HEK293 (cell line): ENCODE data around the gene BRF1.

ENCODE experiments used
- BCL11B ChIP-seq: fragments of 450-650 bp; formaldehyde crosslinking; IDR thresholded peaks from 2 replicates; pipeline ENCODE4 v1.5.1; 2016; ENCODE audit warnings: low read depth, missing biosample characterization, missing genetic modification characterization
- CTCF ChIP-seq: fragments of 450-650 bp; formaldehyde crosslinking; IDR thresholded peaks from 2 replicates; pipeline ENCODE4 v1.5.1; 2016; ENCODE audit warnings: missing biosample characterization, missing genetic modification characterization
- GLIS1 ChIP-seq: fragments of 450-650 bp; formaldehyde crosslinking; IDR thresholded peaks from 2 replicates; pipeline ENCODE4 v1.5.1; 2016; ENCODE audit warnings: missing biosample characterization, missing genetic modification characterization
- GLIS2 ChIP-seq: fragments of 450-650 bp; formaldehyde crosslinking; IDR thresholded peaks from 2 replicates; pipeline ENCODE4 v1.5.1; 2016; ENCODE audit warnings: missing biosample characterization, missing genetic modification characterization
- KLF1 ChIP-seq: fragments of 450-650 bp; formaldehyde crosslinking; IDR thresholded peaks from 2 replicates; pipeline ENCODE4 v1.5.1; 2016; ENCODE audit warnings: missing biosample characterization, missing genetic modification characterization
- SP2 ChIP-seq: fragments of 450-650 bp; formaldehyde crosslinking; IDR thresholded peaks from 2 replicates; pipeline ENCODE4 v1.5.1; 2016; ENCODE audit warnings: missing biosample characterization, missing genetic modification characterization
- SP7 ChIP-seq: fragments of 450-650 bp; formaldehyde crosslinking; IDR thresholded peaks from 2 replicates; pipeline ENCODE4 v1.5.1; 2016; ENCODE audit warnings: missing biosample characterization, missing genetic modification characterization
- YY1 ChIP-seq: fragments of 450-650 bp; formaldehyde crosslinking; IDR thresholded peaks from 2 replicates; pipeline ENCODE4 v1.5.1; 2018; ENCODE audit warnings: missing biosample characterization, missing genetic modification characterization
- ZBTB17 ChIP-seq: fragments of 450-650 bp; formaldehyde crosslinking; IDR thresholded peaks from 2 replicates; pipeline ENCODE4 v1.5.1; 2016; ENCODE audit warnings: missing biosample characterization, missing genetic modification characterization
- ZBTB8A ChIP-seq: fragments of 450-650 bp; formaldehyde crosslinking; IDR thresholded peaks from 2 replicates; pipeline ENCODE4 v1.5.1; 2016; ENCODE audit warnings: missing biosample characterization, missing genetic modification characterization
- ZFHX2 ChIP-seq: fragments of 450-650 bp; formaldehyde crosslinking; conservative IDR thresholded peaks from 2 replicates; pipeline ENCODE4 v1.5.1; 2016; ENCODE audit warnings: missing biosample characterization, missing genetic modification characterization
- ZFP37 ChIP-seq: fragments of 450-650 bp; formaldehyde crosslinking; IDR thresholded peaks from 2 replicates; pipeline ENCODE4 v1.5.1; 2016; ENCODE audit warnings: missing biosample characterization, missing genetic modification characterization
- ZFP41 ChIP-seq: fragments of 450-650 bp; formaldehyde crosslinking; IDR thresholded peaks from 2 replicates; pipeline ENCODE4 v1.5.1; 2016; ENCODE audit warnings: missing biosample characterization, missing genetic modification characterization, borderline replicate concordance
- ZIC2 ChIP-seq: fragments of 450-650 bp; formaldehyde crosslinking; IDR thresholded peaks from 2 replicates; pipeline ENCODE4 v1.5.1; 2016; ENCODE audit warnings: missing biosample characterization, missing genetic modification characterization
- ZNF174 ChIP-seq: fragments of 450-650 bp; formaldehyde crosslinking; IDR thresholded peaks from 2 replicates; pipeline ENCODE4 v1.5.0; 2017; ENCODE audit warnings: missing biosample characterization, mild to moderate bottlenecking, missing genetic modification characterization
- ZNF292 ChIP-seq: fragments of 450-650 bp; formaldehyde crosslinking; IDR thresholded peaks from 2 replicates; pipeline ENCODE4 v1.5.1; 2016; ENCODE audit warnings: low read depth, missing biosample characterization, missing genetic modification characterization, borderline replicate concordance
- ZNF394 ChIP-seq: fragments of 450-650 bp; formaldehyde crosslinking; IDR thresholded peaks from 2 replicates; pipeline ENCODE4 v1.5.1; 2016; ENCODE audit warnings: missing biosample characterization, missing genetic modification characterization, mild to moderate bottlenecking, moderate library complexity, borderline replicate concordance
- ZNF473 ChIP-seq: fragments of 450-650 bp; formaldehyde crosslinking; IDR thresholded peaks from 2 replicates; pipeline ENCODE4 v1.5.1; 2017; ENCODE audit warnings: missing biosample characterization, missing genetic modification characterization
- ZNF521 ChIP-seq: fragments of 450-650 bp; formaldehyde crosslinking; IDR thresholded peaks from 2 replicates; pipeline ENCODE4 v1.5.1; 2017; ENCODE audit warnings: missing biosample characterization, mild to moderate bottlenecking, missing genetic modification characterization
- ZNF600 ChIP-seq: fragments of 450-650 bp; formaldehyde crosslinking; IDR thresholded peaks from 2 replicates; pipeline ENCODE4 v1.5.1; 2016; ENCODE audit warnings: missing biosample characterization, missing genetic modification characterization
- ZNF776 ChIP-seq: fragments of 450-650 bp; formaldehyde crosslinking; IDR thresholded peaks from 2 replicates; pipeline ENCODE4 v1.5.0; 2017; ENCODE audit warnings: missing biosample characterization, missing genetic modification characterization, borderline replicate concordance
- ZSCAN30 ChIP-seq: fragments of 450-650 bp; IDR thresholded peaks from 2 replicates; pipeline ENCODE4 v1.5.1; 2018; ENCODE audit warnings: missing biosample characterization, mild to moderate bottlenecking, missing genetic modification characterization, moderate library complexity
- TF ChIP-seq, protein P1 (sequence below): fragments of 450-650 bp; formaldehyde crosslinking; IDR thresholded peaks from 2 replicates; pipeline ENCODE4 v1.5.1; 2016; ENCODE audit warnings: missing biosample characterization, missing genetic modification characterization, borderline replicate concordance
- TF ChIP-seq, protein P2 (sequence below): fragments of 450-650 bp; formaldehyde crosslinking; IDR thresholded peaks from 2 replicates; pipeline ENCODE4 v1.5.1; 2016; ENCODE audit warnings: missing biosample characterization, missing genetic modification characterization, low read depth
- TF ChIP-seq, protein P3 (sequence below): fragments of 450-650 bp; formaldehyde crosslinking; IDR thresholded peaks from 2 replicates; pipeline ENCODE4 v1.5.1; 2016; ENCODE audit warnings: missing biosample characterization, missing genetic modification characterization
- TF ChIP-seq, protein P4 (sequence below): fragments of 450-650 bp; formaldehyde crosslinking; optimal IDR thresholded peaks from 2 replicates; pipeline ENCODE3; 2016; ENCODE audit warnings: missing biosample characterization, mild to moderate bottlenecking, missing genetic modification characterization

Gene BRF1

GRCh38 chr14:105203057-105203531 lies 97.7 kb downstream of the BRF1 start (continued):
- peak; percentile 90 for TF ChIP-seq CTCF (tag by site-specific recombination)
- peak; percentile 75 for TF ChIP-seq ZSCAN30 (tag by site-specific recombination)
- TF ChIP-seq, protein P1, sequence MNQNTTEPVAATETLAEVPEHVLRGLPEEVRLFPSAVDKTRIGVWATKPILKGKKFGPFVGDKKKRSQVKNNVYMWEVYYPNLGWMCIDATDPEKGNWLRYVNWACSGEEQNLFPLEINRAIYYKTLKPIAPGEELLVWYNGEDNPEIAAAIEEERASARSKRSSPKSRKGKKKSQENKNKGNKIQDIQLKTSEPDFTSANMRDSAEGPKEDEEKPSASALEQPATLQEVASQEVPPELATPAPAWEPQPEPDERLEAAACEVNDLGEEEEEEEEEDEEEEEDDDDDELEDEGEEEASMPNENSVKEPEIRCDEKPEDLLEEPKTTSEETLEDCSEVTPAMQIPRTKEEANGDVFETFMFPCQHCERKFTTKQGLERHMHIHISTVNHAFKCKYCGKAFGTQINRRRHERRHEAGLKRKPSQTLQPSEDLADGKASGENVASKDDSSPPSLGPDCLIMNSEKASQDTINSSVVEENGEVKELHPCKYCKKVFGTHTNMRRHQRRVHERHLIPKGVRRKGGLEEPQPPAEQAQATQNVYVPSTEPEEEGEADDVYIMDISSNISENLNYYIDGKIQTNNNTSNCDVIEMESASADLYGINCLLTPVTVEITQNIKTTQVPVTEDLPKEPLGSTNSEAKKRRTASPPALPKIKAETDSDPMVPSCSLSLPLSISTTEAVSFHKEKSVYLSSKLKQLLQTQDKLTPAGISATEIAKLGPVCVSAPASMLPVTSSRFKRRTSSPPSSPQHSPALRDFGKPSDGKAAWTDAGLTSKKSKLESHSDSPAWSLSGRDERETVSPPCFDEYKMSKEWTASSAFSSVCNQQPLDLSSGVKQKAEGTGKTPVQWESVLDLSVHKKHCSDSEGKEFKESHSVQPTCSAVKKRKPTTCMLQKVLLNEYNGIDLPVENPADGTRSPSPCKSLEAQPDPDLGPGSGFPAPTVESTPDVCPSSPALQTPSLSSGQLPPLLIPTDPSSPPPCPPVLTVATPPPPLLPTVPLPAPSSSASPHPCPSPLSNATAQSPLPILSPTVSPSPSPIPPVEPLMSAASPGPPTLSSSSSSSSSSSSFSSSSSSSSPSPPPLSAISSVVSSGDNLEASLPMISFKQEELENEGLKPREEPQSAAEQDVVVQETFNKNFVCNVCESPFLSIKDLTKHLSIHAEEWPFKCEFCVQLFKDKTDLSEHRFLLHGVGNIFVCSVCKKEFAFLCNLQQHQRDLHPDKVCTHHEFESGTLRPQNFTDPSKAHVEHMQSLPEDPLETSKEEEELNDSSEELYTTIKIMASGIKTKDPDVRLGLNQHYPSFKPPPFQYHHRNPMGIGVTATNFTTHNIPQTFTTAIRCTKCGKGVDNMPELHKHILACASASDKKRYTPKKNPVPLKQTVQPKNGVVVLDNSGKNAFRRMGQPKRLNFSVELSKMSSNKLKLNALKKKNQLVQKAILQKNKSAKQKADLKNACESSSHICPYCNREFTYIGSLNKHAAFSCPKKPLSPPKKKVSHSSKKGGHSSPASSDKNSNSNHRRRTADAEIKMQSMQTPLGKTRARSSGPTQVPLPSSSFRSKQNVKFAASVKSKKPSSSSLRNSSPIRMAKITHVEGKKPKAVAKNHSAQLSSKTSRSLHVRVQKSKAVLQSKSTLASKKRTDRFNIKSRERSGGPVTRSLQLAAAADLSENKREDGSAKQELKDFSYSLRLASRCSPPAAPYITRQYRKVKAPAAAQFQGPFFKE (tag by site-specific recombination), result no peak
- TF ChIP-seq ZNF776 (tag by site-specific recombination), result no peak
- TF ChIP-seq ZBTB8A (tag by site-specific recombination), result peak; percentile 69
- peak; percentile 17; the same call in 1 of the 2 replicates for TF ChIP-seq SP2 (tag by site-specific recombination)
- TF ChIP-seq ZIC2, result peak; percentile 93
- TF ChIP-seq KLF1, result peak; percentile 89
- TF ChIP-seq ZFHX2, result peak; percentile 81
- TF ChIP-seq, protein P2, sequence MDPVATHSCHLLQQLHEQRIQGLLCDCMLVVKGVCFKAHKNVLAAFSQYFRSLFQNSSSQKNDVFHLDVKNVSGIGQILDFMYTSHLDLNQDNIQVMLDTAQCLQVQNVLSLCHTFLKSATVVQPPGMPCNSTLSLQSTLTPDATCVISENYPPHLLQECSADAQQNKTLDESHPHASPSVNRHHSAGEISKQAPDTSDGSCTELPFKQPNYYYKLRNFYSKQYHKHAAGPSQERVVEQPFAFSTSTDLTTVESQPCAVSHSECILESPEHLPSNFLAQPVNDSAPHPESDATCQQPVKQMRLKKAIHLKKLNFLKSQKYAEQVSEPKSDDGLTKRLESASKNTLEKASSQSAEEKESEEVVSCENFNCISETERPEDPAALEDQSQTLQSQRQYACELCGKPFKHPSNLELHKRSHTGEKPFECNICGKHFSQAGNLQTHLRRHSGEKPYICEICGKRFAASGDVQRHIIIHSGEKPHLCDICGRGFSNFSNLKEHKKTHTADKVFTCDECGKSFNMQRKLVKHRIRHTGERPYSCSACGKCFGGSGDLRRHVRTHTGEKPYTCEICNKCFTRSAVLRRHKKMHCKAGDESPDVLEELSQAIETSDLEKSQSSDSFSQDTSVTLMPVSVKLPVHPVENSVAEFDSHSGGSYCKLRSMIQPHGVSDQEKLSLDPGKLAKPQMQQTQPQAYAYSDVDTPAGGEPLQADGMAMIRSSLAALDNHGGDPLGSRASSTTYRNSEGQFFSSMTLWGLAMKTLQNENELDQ, result no peak
- peak; percentile 83 for TF ChIP-seq GLIS2 (tag by site-specific recombination)
- no peak for TF ChIP-seq YY1 (tag by site-specific recombination)
- peak; percentile 47; the same call in 1 of the 2 replicates for TF ChIP-seq ZBTB17
- TF ChIP-seq ZNF394, result no peak
- TF ChIP-seq, protein P3, sequence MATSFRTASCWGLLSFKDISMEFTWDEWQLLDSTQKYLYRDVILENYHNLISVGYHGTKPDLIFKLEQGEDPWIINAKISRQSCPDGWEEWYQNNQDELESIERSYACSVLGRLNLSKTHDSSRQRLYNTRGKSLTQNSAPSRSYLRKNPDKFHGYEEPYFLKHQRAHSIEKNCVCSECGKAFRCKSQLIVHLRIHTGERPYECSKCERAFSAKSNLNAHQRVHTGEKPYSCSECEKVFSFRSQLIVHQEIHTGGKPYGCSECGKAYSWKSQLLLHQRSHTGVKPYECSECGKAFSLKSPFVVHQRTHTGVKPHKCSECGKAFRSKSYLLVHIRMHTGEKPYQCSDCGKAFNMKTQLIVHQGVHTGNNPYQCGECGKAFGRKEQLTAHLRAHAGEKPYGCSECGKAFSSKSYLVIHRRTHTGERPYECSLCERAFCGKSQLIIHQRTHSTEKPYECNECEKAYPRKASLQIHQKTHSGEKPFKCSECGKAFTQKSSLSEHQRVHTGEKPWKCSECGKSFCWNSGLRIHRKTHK (tag by site-specific recombination), result no peak
- TF ChIP-seq ZNF473 (tag by site-specific recombination), result no peak
- TF ChIP-seq ZNF174 (tag by site-specific recombination), result no peak
- TF ChIP-seq SP7 (tag by site-specific recombination), result peak; percentile 32; the same call in 1 of the 2 replicates
- peak; percentile 90 for TF ChIP-seq GLIS1 (tag by site-specific recombination)
- peak; percentile 44 for TF ChIP-seq ZNF600 (tag by site-specific recombination)
- no peak for TF ChIP-seq ZFP41 (tag by site-specific recombination)
- TF ChIP-seq, protein P4, sequence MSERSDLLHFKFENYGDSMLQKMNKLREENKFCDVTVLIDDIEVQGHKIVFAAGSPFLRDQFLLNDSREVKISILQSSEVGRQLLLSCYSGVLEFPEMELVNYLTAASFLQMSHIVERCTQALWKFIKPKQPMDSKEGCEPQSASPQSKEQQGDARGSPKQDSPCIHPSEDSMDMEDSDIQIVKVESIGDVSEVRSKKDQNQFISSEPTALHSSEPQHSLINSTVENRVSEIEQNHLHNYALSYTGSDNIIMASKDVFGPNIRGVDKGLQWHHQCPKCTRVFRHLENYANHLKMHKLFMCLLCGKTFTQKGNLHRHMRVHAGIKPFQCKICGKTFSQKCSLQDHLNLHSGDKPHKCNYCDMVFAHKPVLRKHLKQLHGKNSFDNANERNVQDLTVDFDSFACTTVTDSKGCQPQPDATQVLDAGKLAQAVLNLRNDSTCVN, result peak; percentile 29
- no peak for TF ChIP-seq ZNF292 (tag by site-specific recombination)
- 0 out of 2 replicates have a peak, but pooled peaks have one; percentile 18 for TF ChIP-seq BCL11B (tag by site-specific recombination)
- peak; percentile 76; the same call in 1 of the 2 replicates for TF ChIP-seq ZFP37 (tag by site-specific recombination)
- TF ChIP-seq ZNF521, result no peak
